Frontal cortex (tissue), 4 donors: Measurements from ENCODE around the gene TAS1R2. TPM values are rescaled to one million over a fixed set of nuclear protein-coding genes. Genes with fewer than 3 reads are reported as not detected.
A peak's percentile ranks its signal among the peaks of the same experiment; 100 is the strongest.
"Not testable (repeated sequence)": the region's sequence is repeated elsewhere in the genome, so short reads cannot be mapped to it uniquely, and the experiment has no call there.

ENCODE experiments used
- DNase-seq, 2 donors: peaks; one replicate each; pipeline ENCODE4 v3.0.0; 2012; ENCODE audit warnings: low spot score in 2 of 2
- FAIRE-seq: peaks from 2 replicates; lab custom pipeline; 2012; peaks lifted over from hg19 to GRCh38; lab: Jason Lieb, UNC
- total RNA-seq: library from RNA; depleted of rRNA; stranded (reverse); fragments of >200 nt; gene quantifications from one replicate; pipeline ENCODE4 v1.2.3, GENCODE V29; 2014
- donor health status: control.
- donor health status: control.
- donor health status: control.

The TAS1R2 gene
- total RNA-seq, 1 donor from 2014 or later, result not detected

DNA sequence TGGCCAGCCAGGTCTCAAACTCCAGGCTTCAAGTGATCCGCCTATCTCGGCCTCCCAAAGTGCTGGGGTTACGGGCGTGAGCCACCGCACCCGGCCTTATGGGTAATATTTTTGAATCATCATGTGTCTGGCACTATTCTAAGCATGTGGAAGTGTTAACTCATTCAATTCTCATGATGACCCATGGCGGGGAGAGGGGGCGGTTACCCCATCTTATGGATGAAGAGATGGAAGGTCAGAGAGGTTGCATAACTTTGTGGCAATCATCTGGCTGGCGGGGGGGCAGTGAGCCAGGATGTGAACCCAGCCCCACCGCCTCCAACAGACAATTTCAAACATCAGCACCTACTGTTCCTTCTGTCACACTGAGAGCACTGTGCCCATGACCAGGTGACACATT is 11.5 kb upstream of the TAS1R2 start:
- FAIRE-seq (no peak), DNase-seq (no peak)

DNA sequence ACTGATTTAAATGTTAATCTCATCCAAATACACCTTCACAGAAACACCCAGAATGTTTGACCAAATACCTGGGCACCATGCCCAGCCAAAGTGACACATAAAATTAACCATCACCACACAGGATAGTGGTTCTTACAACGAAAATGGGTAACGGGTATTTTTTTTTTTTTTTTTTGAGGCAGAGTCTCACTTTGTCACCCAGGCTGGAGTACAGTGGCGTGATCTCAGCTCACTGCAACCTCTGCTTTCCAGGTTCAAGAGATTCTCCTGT is 11.1 kb upstream of the TAS1R2 start:
- DNase-seq, FAIRE-seq: not testable (repeated sequence)

DNA sequence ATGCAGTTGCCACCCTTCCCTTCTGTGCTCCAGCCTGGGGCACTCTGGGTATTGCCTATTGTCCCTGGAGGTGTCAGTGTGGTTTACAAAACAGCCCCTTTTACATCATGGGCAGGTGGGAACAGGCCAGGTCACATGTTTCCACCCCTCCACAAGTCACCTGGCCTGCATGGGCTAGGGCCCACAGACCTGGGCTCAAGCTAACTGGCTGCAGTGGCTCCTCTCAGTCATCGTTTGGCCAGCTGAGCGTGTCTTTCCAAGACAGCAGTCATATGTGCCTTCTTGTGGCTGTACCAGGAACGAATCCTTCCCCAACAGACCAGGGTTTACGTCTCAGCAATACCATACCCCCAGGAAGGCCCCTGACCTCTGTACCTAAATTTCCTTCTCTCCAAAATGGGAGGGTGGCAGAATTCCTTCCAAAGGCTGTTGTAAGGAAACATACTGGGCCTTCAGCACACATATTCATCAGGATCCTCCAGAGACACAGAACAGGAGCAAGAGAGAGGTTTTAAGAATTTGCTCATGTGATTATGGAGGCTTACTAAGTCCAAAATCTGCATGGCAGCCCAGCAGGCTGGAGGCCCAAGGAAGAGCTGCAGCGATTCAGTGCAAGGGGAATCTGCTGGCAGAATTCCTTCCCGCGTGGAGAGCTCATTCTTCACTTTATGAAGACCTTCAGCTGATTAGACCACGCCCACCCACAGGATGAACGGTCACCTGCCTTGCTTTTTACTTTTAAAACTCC is 10.6 kb upstream of the TAS1R2 start:
- no peak for FAIRE-seq
- DNase-seq, result no peak

DNA sequence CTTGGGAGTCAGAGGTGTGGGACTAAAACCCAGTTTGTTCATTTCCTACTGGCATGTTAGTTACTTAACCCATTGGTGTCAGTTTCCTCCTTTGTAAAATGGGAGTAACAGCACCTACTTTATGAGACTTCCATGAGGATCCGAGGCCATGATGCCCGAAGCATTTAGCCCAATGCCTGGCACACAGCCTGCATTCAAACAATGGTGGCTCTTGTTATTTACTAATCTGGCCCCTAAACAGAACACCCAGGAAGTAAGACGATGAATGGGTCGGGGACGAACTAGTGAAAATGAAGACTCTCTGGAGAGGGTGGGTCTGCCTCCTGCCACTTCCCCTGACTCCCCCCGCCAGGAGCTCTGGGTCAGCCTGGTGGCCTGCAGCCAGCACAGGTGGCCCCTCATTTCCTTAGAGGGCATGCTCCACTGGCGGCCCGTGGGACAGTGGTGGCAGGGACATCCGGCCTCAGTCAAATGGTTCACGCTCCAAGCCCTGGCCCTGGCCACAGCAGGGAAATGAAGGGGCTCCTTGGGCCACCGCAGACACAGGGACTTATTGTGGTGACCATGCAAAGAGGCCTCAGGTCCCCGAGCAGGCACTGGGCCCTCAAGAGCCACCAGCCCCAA is 9.5 kb upstream of the TAS1R2 start:
- FAIRE-seq, result no peak

DNA sequence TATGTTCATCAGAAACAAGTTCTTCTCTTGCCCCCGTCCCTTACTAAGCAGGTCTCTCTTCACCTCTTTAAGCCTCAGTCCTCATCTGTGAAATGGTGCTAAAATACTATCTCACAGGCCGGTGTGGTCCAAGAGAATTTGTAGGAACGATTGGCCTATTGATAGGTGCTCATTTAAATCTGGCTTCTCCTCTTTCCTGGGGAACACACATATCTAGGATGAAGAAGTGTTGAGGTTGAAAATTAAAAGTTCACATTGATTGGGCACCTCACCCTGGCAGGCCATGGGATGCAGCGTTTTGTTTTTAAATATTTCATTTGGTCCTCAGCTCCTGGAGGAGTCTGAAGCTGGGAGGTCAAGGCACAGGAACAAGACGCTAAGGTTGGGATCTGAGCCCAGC is 8.9 kb upstream of the TAS1R2 start:
- DNase-seq (no peak), FAIRE-seq (no peak)

More for the DNA sequence above, 9.5 kb upstream of the TAS1R2 start:
- DNase-seq, result peak in 1 of 2 donors; percentile 35

DNA sequence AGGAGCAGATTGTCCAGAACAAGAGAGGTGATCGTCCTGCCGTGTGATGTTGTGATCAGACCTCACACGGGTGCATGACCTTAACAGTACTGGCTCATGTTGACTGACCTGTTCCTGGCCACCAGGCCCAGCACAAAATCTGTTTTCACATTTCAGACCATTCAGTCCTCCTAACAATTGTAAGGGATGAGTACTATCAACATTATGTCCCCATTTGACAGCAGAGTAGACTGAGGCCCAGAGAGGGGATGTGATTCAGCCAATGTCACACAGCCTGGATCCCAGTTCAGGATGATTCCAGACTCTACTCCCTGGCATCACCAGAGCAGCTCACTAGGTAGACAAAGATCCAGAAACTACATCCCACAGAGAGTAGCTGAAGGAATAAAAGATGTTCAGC is 7.4 kb upstream of the TAS1R2 start:
- DNase-seq (no peak), FAIRE-seq (no peak)

DNA sequence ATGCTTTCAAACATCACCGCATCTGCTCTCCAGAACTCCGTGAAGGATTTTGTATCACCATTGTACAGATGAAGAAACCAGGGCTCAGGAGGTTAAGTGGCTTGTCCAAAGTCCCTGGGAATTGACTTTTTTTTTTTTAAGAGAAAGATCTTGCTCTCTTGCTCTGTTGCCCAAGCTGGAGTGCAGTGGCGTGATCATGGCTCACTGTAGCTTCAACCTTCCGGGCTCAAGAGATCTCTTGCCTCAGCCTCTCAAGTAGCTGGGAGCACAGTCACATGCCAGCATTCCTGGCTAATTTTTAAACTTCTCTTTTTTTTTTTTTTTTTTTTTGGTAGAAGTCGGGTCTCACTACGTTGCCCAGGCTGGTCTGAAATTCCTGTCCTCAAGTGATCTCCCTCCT is 6.9 kb upstream of the TAS1R2 start:
- FAIRE-seq (no peak), DNase-seq (no peak)

DNA sequence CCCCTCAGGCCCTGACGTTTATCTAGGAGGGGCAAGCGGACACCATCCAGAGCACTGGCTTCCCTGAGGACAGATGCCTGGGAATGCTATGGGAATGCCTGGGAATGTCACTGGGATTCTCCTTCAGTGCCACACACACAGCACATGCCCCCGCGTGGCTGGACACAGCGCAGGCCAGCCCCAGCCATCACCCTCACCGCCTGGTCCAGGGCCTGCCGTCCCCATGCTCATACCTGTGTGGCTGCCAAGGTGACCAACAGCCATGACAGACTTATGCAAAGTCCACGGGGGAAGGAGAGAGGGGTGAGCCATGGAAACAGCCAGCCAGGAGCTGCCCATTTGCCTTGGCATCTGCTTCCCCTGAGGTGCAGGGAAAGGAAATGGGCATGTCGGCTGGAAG is 5.7 kb upstream of the TAS1R2 start:
- FAIRE-seq (no peak), DNase-seq (no peak)

DNA sequence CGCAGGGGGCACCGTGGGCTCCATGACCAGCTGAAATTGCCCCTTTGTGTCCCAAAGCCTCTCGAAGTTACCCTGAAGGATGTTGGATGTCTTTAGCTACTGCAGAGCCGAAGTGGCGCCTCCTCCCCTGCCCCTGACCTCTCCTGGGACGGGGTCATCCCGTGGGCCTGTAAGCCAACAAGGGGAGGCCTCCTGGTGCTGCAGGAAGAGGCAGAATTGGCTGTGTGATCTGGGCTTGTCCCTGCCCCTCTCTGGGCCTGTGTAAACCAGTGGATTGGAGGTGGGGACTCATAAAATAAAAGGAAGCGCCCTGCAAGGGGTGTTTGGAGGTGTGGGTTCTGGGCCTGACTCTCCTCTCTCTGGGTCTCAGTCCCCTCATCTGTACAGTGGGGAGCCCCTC is 2.1 kb upstream of the TAS1R2 start:
- no peak for FAIRE-seq
- DNase-seq, result no peak

DNA sequence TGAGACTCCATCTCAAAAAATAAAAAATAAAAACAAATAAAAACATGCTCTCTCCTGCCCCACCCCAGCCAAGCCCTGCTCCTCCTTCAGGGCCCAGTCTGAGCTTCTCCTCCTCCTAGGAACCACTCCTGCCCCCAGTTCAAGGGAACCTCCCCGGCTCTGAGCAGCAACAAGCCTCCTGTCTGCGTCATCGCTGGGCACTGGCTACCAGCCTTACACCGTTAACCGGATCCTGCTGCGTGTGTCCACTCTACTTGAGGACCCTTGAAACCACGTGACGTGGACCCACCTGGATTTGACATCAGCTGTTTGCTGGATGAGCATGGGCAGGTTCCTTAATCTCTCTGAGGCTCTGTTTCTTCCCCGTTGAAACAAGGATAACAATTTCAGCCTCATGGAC is 1.6 kb upstream of the TAS1R2 start:
- DNase-seq (no peak), FAIRE-seq (no peak)

DNA sequence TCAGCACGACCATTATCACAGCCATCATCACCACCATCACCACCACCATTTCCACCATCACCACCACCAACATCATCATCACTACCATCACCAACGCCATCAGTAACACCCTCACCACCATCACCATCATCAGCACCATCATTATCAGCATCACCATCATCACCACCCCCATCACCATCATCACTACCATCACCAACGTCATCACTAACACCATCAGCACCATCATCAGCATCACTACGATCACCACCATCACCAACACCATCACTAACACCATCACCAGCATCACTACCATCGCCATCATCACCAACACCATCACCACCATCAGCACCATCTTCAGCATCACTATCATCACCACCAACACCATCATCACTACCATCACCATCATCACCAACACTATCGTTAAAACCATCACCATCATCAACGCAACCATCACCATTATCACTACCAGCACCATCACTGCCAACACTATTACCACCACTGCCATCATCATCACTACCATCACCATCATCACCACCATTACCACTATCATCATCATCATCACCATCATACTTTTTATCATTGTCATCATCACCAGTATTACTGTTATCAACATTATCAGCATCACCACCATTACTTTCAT is 1.3 kb downstream of the TAS1R2 start:
- no peak for DNase-seq
- FAIRE-seq, result no peak

DNA sequence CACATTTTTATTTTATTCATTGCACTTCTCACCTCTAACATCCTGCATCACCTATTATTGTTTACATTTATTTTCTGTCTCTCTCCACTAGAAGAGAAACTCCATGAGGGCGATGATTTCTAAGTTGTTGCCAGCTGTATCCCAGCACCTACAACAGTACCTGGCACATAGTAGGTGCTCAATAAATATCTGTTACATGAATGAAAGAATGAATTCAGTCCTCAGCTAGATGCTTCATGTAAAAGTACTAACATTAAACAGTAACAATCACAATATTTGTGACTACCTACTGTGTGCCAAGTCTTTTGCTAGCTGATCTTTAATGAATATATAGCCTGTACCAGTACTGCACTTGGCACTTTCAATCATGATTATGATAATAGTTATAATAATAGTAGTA is 3.0 kb downstream of the TAS1R2 start:
- FAIRE-seq, result no peak

DNA sequence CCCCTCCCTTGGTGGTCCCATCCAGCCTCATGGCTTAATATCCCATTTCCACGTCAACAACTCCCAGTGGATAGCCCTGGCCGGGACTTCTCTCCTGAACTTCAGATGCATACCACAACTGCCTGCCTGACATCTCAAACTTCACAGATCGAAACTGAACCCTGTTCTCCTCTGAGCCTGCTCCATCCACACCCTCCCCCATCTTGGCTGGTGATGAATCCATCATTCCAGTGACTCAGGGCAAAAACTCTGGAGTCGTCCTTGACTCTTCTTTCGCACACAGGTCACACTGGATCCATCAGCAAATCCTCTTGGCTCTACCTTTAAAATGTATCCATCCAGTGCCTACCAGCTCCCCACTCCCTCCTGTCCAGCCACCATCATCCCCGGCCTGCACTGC is 3.9 kb downstream of the TAS1R2 start:
- no peak for FAIRE-seq
- DNase-seq, result no peak

More for the DNA sequence above, 3.0 kb downstream of the TAS1R2 start:
- DNase-seq, result no peak

DNA sequence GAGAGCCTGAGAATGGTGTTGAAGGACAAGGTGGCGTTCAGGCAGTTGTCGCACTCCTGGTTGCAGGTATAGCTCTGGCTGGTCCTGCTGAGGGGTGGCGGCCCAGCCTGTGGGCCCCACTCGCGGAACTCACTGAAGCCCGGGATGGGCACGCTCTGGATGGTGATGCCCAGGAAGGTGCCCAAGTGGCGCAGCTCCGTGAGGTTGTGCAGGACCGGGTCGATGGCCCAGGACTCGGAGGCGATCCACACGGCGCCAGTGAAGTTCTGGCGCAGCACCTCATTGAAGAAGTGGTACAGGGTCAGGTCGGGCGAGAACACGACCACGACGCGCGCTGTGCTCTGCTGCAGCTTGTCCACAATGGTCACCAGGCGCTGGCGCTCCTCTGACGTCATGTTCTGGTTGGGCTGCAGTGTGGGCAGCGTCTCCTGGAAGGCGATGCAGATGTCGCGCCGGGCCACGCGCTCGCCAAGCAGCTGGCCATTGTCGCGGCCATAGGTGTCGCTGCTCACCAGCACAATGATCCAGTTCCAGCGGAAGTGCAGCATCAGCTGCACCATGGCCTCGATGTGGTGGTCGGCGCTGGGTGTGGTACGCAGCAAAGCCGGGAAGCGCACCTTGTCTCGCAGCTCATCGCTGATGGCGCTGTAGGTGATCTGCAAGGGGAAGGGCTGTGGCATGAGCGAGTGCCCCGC is 5.0 kb downstream of the TAS1R2 start:
- DNase-seq (no peak), FAIRE-seq (no peak)

DNA sequence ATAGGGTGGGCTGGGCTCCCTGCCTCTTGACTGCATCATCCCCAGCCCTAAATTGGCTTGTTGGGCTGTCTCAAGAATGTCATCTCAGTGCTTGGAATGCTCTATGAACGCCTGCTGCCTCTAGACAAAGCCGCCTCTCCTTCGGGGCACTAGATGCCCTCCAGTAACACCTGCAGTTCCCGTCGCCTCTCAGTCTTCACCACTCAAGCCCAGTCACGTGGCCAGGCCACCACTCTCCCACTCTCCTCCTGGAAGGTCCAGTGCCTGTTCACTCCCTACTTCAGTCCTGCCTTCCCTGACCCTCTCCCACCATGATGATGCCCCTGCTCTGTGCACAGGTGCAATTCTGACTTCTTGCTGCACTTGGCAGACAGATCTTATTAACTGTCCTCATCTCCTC is 7.0 kb downstream of the TAS1R2 start:
- DNase-seq, result no peak
- FAIRE-seq, result no peak

DNA sequence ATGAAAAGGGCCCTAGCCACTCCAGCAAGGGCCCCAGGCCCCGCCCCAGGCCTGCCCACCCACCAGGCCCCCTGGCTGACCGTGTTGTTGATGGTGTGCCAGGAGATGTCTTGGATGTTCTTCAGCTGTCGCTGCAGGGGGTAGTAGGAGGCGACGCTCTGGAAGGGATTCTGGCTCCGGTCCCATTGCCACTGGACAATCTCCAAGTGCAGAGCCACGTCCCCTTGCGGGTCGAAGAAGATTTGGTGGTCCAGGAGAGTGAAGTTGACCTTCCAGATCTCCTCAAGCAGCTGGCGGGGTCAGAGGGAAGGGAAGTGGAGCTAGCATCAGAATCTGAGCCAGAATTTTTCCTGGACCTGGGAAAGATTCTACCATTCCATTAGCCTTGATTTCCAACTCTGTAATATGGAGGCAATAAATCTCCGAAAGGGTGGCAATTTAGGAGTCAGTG is 10.2 kb downstream of the TAS1R2 start:
- no peak for DNase-seq
- FAIRE-seq, result no peak

DNA sequence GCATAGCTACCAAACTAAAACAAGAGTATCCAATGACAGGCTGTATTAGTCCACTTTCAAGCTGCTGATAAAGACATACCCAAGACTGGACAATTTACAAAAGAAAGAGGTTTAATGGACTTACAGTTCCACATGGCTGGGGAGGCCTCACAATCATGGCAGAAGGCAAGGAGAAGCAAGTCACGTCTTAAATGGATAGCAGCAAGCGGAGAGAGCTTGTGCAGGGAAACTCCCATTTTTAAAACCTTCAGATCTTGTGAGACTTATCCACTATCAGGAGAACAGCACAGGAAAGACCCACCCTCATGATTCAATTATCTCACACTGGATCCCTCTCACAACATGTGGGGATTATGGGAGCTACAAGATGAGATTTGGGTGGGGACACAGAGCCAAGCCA is 11.7 kb downstream of the TAS1R2 start:
- FAIRE-seq, DNase-seq: not testable (repeated sequence)

DNA sequence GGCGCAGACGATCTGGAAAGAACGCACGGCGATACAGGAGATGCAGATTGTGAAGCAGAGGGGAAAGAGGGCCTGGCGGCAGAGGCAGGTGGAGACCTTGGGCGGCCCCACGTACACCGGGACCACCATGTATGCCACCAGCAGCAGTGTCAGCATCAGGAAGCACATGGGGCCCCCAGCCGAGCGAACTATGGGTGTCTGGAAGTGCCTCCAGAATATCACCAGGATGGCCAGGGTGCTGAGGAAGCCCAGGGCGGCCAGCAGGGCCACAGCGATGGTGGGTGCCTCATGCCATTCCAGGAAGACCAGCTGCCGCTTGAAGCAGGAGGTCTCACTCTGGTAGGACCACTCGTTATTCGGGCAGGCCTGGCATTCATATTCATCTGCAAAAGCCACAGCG is 19.3 kb downstream of the TAS1R2 start:
- DNase-seq, result no peak
- no peak for FAIRE-seq

DNA sequence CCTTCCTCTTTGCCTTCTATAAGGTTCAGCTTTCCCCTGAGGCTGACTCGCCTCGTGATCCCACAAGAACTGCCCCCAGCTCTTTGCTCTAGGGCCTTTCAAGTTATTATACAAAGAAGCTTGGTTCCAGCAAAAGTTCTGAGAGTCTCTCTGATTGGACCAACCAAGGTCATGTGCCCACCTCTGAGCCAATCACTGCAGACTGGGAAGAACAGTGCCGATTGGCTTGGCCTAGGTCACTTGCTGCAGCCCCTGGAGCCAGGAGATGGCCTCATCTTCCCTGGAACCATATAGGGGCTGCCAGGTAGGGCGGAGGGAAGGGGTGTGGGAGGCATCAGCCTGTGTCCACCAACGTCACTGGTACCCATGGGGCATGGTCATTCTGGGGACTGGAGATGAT is 22.8 kb downstream of the TAS1R2 start:
- no peak for DNase-seq

DNA sequence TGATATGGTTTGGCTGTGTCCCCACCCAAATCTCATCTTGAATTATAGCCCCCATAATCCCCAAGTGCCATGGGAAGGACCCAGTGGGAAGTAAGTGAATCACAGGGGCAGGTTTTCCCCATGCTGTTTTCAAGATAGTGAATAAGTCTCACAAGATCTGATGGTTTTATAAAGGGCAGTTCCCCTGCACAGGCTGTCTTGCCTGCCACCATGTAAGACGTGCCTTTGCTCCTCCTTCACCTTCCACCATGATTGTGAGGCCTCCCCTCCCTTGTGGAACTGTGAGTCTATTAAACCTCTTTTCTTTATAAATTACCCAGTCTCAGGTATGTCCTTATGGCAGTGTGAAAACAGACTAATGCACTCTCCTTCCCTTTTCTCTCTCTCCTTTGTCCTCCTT is 27.1 kb downstream of the TAS1R2 start:
- DNase-seq, result not testable (repeated sequence)

More for the DNA sequence above, 22.8 kb downstream of the TAS1R2 start:
- no peak for FAIRE-seq

DNA sequence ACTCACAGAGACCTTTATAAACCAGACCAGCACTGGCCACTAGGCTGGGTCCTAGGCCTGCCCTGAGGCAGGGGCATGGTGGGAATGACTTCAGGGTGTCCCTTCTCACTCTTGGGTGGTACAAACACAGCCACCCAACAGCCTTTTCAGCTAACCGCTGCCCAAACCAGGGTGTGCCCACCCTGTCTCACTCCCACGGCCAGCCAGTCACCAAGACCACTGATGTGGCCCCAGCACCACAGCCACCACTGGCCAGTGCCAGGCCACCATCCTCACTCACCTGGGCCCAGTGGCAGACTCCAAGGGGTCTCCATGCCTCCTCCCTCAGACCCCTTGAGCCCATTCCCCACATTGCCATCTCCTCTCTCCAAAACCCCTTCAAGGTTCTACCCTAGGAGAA is 27.8 kb downstream of the TAS1R2 start:
- FAIRE-seq, result no peak
- no peak for DNase-seq

More for the DNA sequence above, 27.1 kb downstream of the TAS1R2 start:
- FAIRE-seq, result not testable (repeated sequence)
